H1 (cell line): ENCODE results near the gene ATP9B. TPM values are rescaled to one million over a fixed set of nuclear protein-coding genes. Genes with fewer than 3 reads are reported as not detected.

Experiments
- CTCF ChIA-PET: fragments of 300-600 bp; sonication (Branson Sonifier 250); formaldehyde crosslinking; loops from one replicate; lab custom pipeline; 2021; ENCODE audit not compliant: partially characterized antibody; lab: Charles Lee
- POLR2A ChIA-PET: fragments of 300-600 bp; sonication (Branson Sonifier 250); formaldehyde crosslinking; loops from one replicate; lab custom pipeline; 2021; ENCODE audit warnings: inconsistent platforms; ENCODE audit not compliant: partially characterized antibody; lab: Charles Lee
- DNase-seq, 2 experiments: peaks; one replicate each; pipeline versions ENCODE4 v3.0.0 to v3.0.0-alpha.2; 2010 to 2022; ENCODE audit warnings: low spot score in 2 of 2, low read depth in 1 of 2, mixed read lengths in 1 of 2
- FAIRE-seq: peaks from 2 replicates; lab custom pipeline; 2011; peaks lifted over from hg19 to GRCh38; lab: Jason Lieb, UNC
- H2AFZ ChIP-seq: 2 replicates; pipeline ENCODE4 v1.8.1; 2012; ENCODE audit warnings: low read length, inconsistent platforms
- H2AK5ac ChIP-seq: 2 replicates; pipeline ENCODE4 v1.6.1; 2013; ENCODE audit warnings: low read depth, low read length
- H2BK120ac ChIP-seq: replicated peaks from 2 replicates; pipeline ENCODE3; 2013; ENCODE audit warnings: low read depth, low read length, inconsistent platforms
- H2BK12ac ChIP-seq: 2 replicates; pipeline ENCODE4 v1.6.1; 2013; ENCODE audit warnings: low read depth, low read length
- H2BK15ac ChIP-seq: 2 replicates; pipeline ENCODE4 v1.6.1; 2013; ENCODE audit warnings: low read length
- H2BK20ac ChIP-seq: 2 replicates; pipeline ENCODE4 v1.6.1; 2013; ENCODE audit warnings: low read length
- H2BK5ac ChIP-seq: 2 replicates; pipeline ENCODE4 v1.6.1; 2013; ENCODE audit warnings: low read depth, low read length
- H3K14ac ChIP-seq: 2 replicates; pipeline ENCODE4 v1.6.1; 2013; ENCODE audit warnings: inconsistent platforms; ENCODE audit not compliant: insufficient read length
- H3K18ac ChIP-seq: 2 replicates; pipeline ENCODE4 v1.6.1; 2013; ENCODE audit warnings: low read length; ENCODE audit errors: extremely low read depth
- H3K23ac ChIP-seq: 2 replicates; pipeline ENCODE4 v1.6.1; 2013; ENCODE audit warnings: inconsistent platforms; ENCODE audit not compliant: insufficient read length
- H3K23me2 ChIP-seq: 2 replicates; pipeline ENCODE4 v1.6.1; 2013; ENCODE audit warnings: low read depth, low read length
- H3K27ac ChIP-seq: 2 replicates; pipeline ENCODE4 v1.6.1; 2011; ENCODE audit warnings: low read depth, low read length, inconsistent platforms
- H3K27me3 ChIP-seq, 4 experiments: replicated peaks in 1 of 4; 1 replicate in 1 of 4; 2 replicates in 3 of 4; pipeline versions ENCODE4 v1.6.1 to v1.8.1; 2011 to 2013; ENCODE audit warnings: low read length in 3 of 4, mild to moderate bottlenecking in 3 of 4, inconsistent platforms in 2 of 4, mixed read lengths in 2 of 4, moderate library complexity in 1 of 4; ENCODE audit not compliant: control insufficient read depth in 3 of 4, insufficient read depth in 3 of 4; ENCODE audit errors: extremely low read depth in 1 of 4
- H3K36me3 ChIP-seq, 4 experiments: 2 replicates each; pipeline versions ENCODE4 v1.6.1 to v1.8.1; 2011 to 2013; ENCODE audit warnings: mild to moderate bottlenecking in 4 of 4, low read length in 3 of 4, moderate library complexity in 2 of 4, control low read depth in 1 of 4, inconsistent platforms in 1 of 4; ENCODE audit not compliant: insufficient read depth in 4 of 4, control insufficient read depth in 2 of 4
- H3K4ac ChIP-seq: replicated peaks from 2 replicates; pipeline ENCODE3; 2013; ENCODE audit warnings: low read length, low read depth, mixed read lengths, inconsistent platforms; ENCODE audit not compliant: insufficient read length
- H3K4me1 ChIP-seq, 4 experiments: replicated peaks in 1 of 4; 1 replicate in 1 of 4; 2 replicates in 3 of 4; pipeline versions ENCODE4 v1.6.1 to v1.8.1; 2011 to 2013; ENCODE audit warnings: low read length in 3 of 4, inconsistent platforms in 2 of 4, mixed read lengths in 1 of 4; ENCODE audit not compliant: insufficient read depth in 4 of 4, control insufficient read depth in 3 of 4
- H3K4me2 ChIP-seq, 2 experiments: 2 replicates each; pipeline versions ENCODE4 v1.6.1 to v1.8.1; 2011 to 2013; ENCODE audit warnings: low read depth in 2 of 2, low read length in 2 of 2, control low read depth in 1 of 2, inconsistent platforms in 1 of 2, mild to moderate bottlenecking in 1 of 2; ENCODE audit not compliant: insufficient read depth in 1 of 2
- H3K4me3 ChIP-seq, 4 experiments: fragments of 200-600, 300-600 bp in 1 of 4; sonication (generic), shearing (Covaris generic), sonication (Bioruptor Twin) in 1 of 4; 2 replicates each; pipeline versions ENCODE4 v1.5.1 to v1.8.1; 2011 to 2016; ENCODE audit warnings: low read length in 4 of 4, low read depth in 3 of 4, control low read depth in 2 of 4, inconsistent platforms in 2 of 4, mild to moderate bottlenecking in 2 of 4, mixed read lengths in 1 of 4, moderate library complexity in 1 of 4; ENCODE audit not compliant: insufficient read depth in 2 of 4; ENCODE audit errors: extremely low read depth in 1 of 4
- H3K56ac ChIP-seq: replicated peaks from 2 replicates; pipeline ENCODE3; 2013; ENCODE audit warnings: low read depth, mild to moderate bottlenecking, mixed read lengths, low read length, inconsistent platforms; ENCODE audit not compliant: insufficient read length
- H3K79me1 ChIP-seq: 2 replicates; pipeline ENCODE4 v1.6.1; 2013; ENCODE audit warnings: low read depth, low read length, control low read depth
- H3K79me2 ChIP-seq, 2 experiments: 2 replicates each; pipeline versions ENCODE4 v1.6.1 to v1.8.1; 2012 to 2013; ENCODE audit warnings: low read length in 2 of 2, mild to moderate bottlenecking in 2 of 2, inconsistent platforms in 1 of 2; ENCODE audit not compliant: insufficient read depth in 2 of 2, control insufficient read depth in 1 of 2
- H3K9ac ChIP-seq, 4 experiments: replicated peaks in 1 of 4; 1 replicate in 1 of 4; 2 replicates in 3 of 4; pipeline versions ENCODE4 v1.6.1 to v1.8.1; 2011 to 2013; ENCODE audit warnings: low read depth in 3 of 4, low read length in 3 of 4, control low read depth in 2 of 4, mild to moderate bottlenecking in 2 of 4, moderate library complexity in 2 of 4, inconsistent platforms in 1 of 4; ENCODE audit errors: extremely low read depth in 1 of 4
- H3K9me3 ChIP-seq, 2 experiments: 2 replicates each; pipeline versions ENCODE4 v1.6.1 to v1.8.1; 2012 to 2013; ENCODE audit warnings: mild to moderate bottlenecking in 2 of 2, moderate library complexity in 2 of 2, control low read depth in 1 of 2, inconsistent platforms in 1 of 2, low read depth in 1 of 2, low read length in 1 of 2, mixed read lengths in 1 of 2; ENCODE audit not compliant: insufficient read depth in 2 of 2
- H4K20me1 ChIP-seq, 2 experiments: replicated peaks in 1 of 2; 2 replicates each; pipeline versions ENCODE3 to v1.8.1; 2011 to 2013; ENCODE audit warnings: inconsistent platforms in 2 of 2, low read length in 2 of 2, mild to moderate bottlenecking in 1 of 2; ENCODE audit not compliant: insufficient read depth in 2 of 2, control insufficient read depth in 1 of 2
- H4K5ac ChIP-seq: 2 replicates; pipeline ENCODE4 v1.6.1; 2013; ENCODE audit warnings: low read length, low read depth, mixed read lengths, inconsistent platforms; ENCODE audit not compliant: insufficient read length
- H4K8ac ChIP-seq: 2 replicates; pipeline ENCODE4 v1.8.0; 2013; ENCODE audit warnings: mild to moderate bottlenecking, moderate library complexity, low read length, inconsistent platforms; ENCODE audit not compliant: insufficient read depth; ENCODE audit errors: extremely low read depth
- H4K91ac ChIP-seq: replicated peaks from 2 replicates; pipeline ENCODE3; 2013; ENCODE audit warnings: low read length, mixed read lengths, inconsistent platforms; ENCODE audit not compliant: insufficient read length
- ASH2L ChIP-seq: fragments of 200-600, 300-600 bp; sonication (generic); IDR thresholded peaks from one replicate; pipeline ENCODE4 v1.7.1; 2017; ENCODE audit warnings: low read length
- EZH2 ChIP-seq: fragments of 200-600 bp; sonication (generic); IDR thresholded peaks from 2 replicates; pipeline ENCODE4 v1.7.1; 2012; ENCODE audit warnings: low read depth, mild to moderate bottlenecking, moderate library complexity, low read length, inconsistent platforms; ENCODE audit not compliant: severe bottlenecking
- GTF2F1 ChIP-seq: IDR thresholded peaks from 2 replicates; pipeline ENCODE4 v1.6.1; 2012; ENCODE audit warnings: low read depth, low read length, improper control_type of control experiment, borderline replicate concordance
- RNF2 ChIP-seq: fragments of 200-900, 300-1000 bp; sonication (generic); IDR thresholded peaks from 2 replicates; pipeline ENCODE4 v1.7.1; 2016; ENCODE audit warnings: borderline replicate concordance, low read depth, mild to moderate bottlenecking, antibody characterized with exemption, low read length; ENCODE audit not compliant: poor library complexity, severe bottlenecking; ENCODE audit errors: missing control alignments
- SUZ12 ChIP-seq: fragments of 200-600 bp; sonication (generic); IDR thresholded peaks from 2 replicates; pipeline ENCODE4 v1.6.1; 2012; ENCODE audit warnings: mild to moderate bottlenecking, inconsistent platforms, low read length, moderate library complexity, mixed read lengths
- WGBS, 2 experiments: shearing (Covaris generic) in 1 of 2; methylation state at CpG; one replicate each; pipeline versions ENCODE4 v1.1.6 to v1.1.7; 2013 to 2015; ENCODE audit warnings: low lambda C conversion rate in 2 of 2, mixed read lengths in 2 of 2, inconsistent platforms in 1 of 2, low coverage in 1 of 2, missing lambda C conversion rate in 1 of 2; ENCODE audit not compliant: insufficient replicate concordance in 2 of 2, insufficient coverage in 1 of 2, insufficient read length in 1 of 2; ENCODE audit errors: extremely low coverage in 1 of 2, missing lambda C conversion rate in 1 of 2; 5-methylcytosine and 5-hydroxymethylcytosine counted together
- polyA plus RNA-seq, 7 experiments: library from polyadenylated mRNA; depleted of rRNA in 3 of 7; stranded (reverse) in 5 of 7; unstranded in 2 of 7; fragments of >200 nt in 5 of 7; fragments of 200-250 nt in 2 of 7; gene quantifications; 1 replicate in 5 of 7; 2 replicates in 1 of 7; 4 replicates in 1 of 7; pipeline versions ENCODE4 v1.2.1 to v1.2.3, GENCODE V29; 2011 to 2013; ENCODE audit warnings: missing spikeins in 2 of 7, mixed read lengths in 2 of 7
- total RNA-seq: library from RNA; stranded (reverse); fragmentation: NEBNext Ultra II Directional; extraction: Animal tissue kit (Norgen Biotek cat#: 25700); gene quantifications from 2 replicates; pipeline ENCODE4 v1.2.1, GENCODE V29; 2021

Gene ATP9B
- total and polyA plus RNA-seq, 2 of the 8 experiments (the other 6 are each of a cell fraction or from before 2014, with no cell fraction given): 15.1 to 21.7 TPM

DNA sequence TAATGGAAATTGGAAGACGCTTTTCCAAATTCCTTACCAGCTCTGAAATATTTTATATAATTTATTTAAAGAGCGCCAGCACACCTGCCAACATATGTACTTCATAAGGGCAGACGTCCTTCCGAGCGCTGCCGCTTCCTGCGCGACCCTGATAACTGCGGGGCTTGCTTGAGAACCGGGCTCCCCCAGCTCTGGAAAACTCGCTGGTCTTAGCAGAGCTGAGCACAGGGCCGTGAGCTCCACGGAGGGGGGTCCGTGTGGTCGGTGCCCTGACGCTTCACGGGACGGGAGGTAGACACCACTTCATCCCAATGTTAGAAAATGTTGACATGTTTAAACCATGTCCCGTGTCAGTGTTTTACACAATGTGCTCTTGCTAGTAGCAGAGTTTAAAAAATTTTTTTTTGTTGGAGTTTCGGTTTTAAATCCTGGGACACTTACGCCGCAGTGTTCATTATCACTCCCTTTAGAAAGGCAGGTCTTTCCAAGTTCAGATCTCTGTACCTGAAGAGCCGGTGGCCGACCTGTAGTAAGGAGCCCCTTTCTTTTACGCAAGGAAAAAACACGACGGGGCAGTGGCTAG lies 328.1 kb downstream of the ATP9B start:
- Histone ChIP-seq H3K4ac (no peak overlapping the region), H4K20me1 (peaks cover 2 to 5% of the 10 kb centered on the region in 2 experiments), H4K8ac (no peak overlapping the region), H3K36me3 (no peaks in the 10 kb centered on the region; a peak in 1 of 8 replicates), H3K4me2 (peak overlapping the region; percentile 24 to 87), H3K14ac (no peak overlapping the region), H3K23me2 (peaks cover 5% of the 10 kb centered on the region; the same call in 1 of the 2 replicates), H2BK120ac (no peak overlapping the region), H2AFZ (no peak overlapping the region), H3K9me3 (no peaks in the 10 kb centered on the region), H2BK15ac (no peak overlapping the region), H4K5ac (no peak overlapping the region), H3K79me1 (no peaks in the 10 kb centered on the region), H3K27ac (no peak overlapping the region), H3K27me3 (peaks cover 43 to 67% (median 59%) of the 10 kb centered on the region in 4 experiments), H3K4me1 (peaks cover 0 to 12% (median 8%) of the 10 kb centered on the region in 4 experiments; a peak in 5 of 7 replicates), H3K23ac (no peak overlapping the region), H2BK20ac (no peak overlapping the region), H2BK12ac (no peak overlapping the region), H2BK5ac (no peak overlapping the region), H4K91ac (no peak overlapping the region), H3K79me2 (no peaks in the 10 kb centered on the region), H3K18ac (no peak overlapping the region; the same call in 1 of the 2 replicates), H2AK5ac (no peak overlapping the region), H3K4me3 (peak overlapping the region in 2 of 4 experiments; percentile 3 to 60; a peak in 2 of 8 replicates), H3K9ac (no peak overlapping the region), H3K56ac (no peak overlapping the region)
- no peak for DNase-seq
- no peak for FAIRE-seq
- peak; percentile 19 for TF ChIP-seq SUZ12
- no peak for TF ChIP-seq ASH2L
- no peak for TF ChIP-seq GTF2F1
- peak; percentile 82 for TF ChIP-seq EZH2
- peak; percentile 82 for TF ChIP-seq RNF2
- WGBS, 2 experiments: 31% methylated on average over 27 of the region's 27 CpGs; no CpG with 5 or more reads in 1 of the 2 experiments
- POLR2A ChIA-PET: interaction anchor here (1.0 to 1.1 kb wide), 2 partner anchors 8 to 392 kb away, joined by 3 to 4 read pairs; no protein-coding TSS in a partner anchor
- CTCF ChIA-PET: interaction anchor here (1.2 to 3.2 kb wide), 4 partner anchors 18 to 246 kb away, joined by 3 to 29 read pairs (median 13); no protein-coding TSS in a partner anchor
